CD1c-positive myeloid dendritic cell (primary cell): ENCODE measurements around the gene COL19A1.
"Not testable (repeated sequence)": the region's sequence is repeated elsewhere in the genome, so short reads cannot be mapped to it uniquely, and the experiment has no call there.

Source experiments
- DNase-seq: peaks from one replicate; pipeline ENCODE4 v3.0.0-alpha.2; 2016; ENCODE audit errors: extremely low spot score

The COL19A1 gene

DNA sequence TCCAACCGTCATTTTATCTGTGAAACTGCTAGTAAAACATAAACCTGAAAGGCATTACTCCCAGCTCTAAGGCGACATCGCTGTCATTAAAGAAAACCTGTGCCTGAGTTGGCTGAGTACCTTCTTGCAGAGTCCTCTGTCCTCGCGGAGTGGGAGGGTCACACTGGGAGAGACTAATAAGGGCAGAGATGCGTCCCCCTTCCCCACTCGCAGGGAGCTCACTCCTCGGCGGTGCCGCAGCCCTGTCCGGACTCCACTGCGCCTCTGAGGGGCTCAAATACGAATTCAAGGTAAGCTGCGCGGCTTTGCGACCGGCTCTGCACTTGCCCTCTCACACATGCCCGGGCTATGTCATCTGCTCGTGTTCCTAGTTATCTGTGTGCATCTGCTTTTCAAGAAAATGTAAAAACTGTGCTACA, at the start of gene COL19A1:
Gene COL19A1 (plus strand): TSS at position 206 of the 419 bp plus-strand sequence. CDS start 13,012 bp downstream, outside the sequence.
- no peak for DNase-seq

DNA sequence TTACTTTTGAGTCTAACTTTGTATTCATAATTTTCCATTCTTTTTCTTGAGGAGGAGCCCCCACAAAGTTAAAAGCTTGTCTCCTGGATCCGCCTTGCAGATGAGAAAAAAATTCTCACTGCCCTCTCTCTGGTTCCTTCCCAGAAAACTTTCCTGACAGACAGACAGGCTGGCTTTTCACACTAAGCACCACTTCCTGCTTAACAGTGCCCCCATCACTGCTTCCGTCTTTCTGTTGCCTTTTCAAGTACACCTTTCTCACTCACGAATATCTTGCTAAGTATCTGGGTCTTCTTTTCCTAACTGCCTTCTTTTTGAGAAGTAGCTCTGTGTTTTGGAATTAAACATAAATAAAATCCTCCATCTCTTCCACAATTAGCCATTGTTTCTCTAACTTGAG, 49.8 kb upstream of the COL19A1 start:
- peak; percentile 13 for DNase-seq

DNA sequence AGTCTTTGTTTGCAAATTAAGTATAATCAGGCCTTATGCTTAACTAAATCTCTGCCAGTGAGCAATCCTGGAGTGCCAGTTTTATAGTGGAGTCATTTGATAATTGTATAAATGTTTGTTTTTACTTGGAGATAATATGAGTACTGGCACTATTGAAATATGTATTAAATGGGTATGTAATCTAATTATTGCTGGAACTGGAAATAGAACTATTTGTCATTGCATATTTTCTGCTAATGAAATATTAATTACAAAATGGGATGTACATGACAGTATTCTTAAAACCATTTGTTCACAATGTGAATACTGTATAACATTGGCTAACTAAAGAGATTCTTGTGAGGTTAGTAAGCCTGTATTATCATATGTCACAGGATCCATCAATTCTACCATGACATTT, 49.0 kb upstream of the COL19A1 start:
- DNase-seq: no peak

DNA sequence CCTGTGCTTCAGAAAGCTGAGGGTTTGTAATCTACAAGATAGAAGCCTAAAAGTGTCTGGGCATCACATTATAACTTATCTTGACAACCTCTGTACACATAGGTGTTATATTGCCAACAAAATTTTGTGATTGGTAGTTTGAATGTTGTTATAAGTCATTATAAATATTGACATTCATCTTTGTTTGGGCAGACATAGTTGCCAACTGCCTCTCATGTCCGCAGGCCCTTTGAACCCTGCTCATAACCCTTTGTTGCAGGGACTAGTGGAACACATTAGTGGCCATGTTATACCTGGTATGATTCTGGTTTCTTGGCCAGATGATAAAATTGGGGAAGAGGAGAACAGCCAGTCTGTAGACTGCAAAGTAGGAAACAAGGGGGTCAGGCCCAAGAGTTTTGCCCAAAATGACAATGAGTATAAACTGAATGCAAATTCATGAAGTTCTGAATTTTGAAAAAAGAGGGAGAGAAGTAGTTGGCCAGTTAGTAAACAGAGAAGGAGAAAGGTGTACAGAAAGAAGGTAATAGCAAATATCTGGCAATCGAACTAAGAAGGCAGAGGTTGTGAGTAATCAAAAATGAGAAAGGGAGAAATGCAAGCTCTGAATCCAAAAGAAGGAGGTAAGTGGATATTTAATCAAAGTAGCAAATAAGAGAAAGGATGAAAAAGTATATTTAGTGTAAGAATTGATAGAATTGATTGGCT, 48.0 kb upstream of the COL19A1 start:
- DNase-seq: no peak

DNA sequence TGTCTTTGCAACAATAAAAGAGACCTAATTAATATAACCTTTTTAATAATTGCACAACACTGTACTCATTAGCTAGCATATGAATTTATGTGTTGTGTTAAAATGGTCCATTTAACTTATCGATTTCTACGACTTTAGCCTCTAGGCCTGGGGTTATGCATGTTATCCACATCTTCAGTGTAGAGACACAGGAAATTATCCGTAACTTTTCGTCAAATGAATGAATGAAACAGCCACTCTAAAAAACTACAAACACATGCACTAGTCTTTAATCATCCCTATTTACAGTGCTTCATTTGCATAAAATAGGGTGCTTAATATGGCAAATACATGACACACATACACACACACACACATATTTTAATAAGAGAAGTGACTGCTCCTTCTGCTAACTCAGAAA, 47.2 kb upstream of the COL19A1 start:
- DNase-seq: no peak

DNA sequence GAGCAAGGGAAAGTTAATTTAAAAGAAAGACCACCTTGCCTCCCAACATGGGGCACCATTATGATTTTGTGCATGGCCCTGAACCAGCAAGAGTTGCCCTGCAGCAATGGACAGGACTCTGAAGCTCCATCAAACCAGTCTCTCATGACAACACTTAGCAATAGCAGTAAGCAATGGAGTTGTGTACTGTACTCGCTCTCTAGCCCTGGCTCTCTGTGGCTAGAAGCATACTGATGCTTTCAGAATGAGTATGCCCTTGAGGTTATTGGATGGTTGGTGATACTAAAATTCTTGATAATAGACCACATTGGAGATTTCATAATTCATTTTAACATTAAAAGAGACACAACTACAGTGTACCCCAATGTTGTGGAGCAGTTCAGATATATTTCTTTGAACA, 46.3 kb upstream of the COL19A1 start:
- DNase-seq: no peak

DNA sequence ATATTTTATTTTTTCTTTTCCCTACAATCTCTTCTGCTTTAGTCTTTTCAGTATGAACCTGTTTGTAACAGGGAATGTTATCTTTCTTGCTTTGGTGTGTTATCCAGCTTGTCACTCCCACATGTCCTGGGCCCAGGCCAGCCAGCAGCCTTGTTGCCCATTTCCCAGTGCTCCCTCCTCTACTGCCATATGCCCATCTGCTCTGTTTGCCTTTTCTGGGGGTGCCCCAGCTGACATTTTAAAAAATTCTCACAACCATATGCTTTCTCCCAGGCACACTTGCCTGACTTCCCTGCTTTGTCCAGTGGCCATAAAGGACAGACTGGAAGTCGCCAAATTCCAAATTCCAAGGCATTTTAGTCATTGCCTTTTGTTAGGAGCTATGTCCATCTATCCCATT, 45.9 kb upstream of the COL19A1 start:
- no peak for DNase-seq

DNA sequence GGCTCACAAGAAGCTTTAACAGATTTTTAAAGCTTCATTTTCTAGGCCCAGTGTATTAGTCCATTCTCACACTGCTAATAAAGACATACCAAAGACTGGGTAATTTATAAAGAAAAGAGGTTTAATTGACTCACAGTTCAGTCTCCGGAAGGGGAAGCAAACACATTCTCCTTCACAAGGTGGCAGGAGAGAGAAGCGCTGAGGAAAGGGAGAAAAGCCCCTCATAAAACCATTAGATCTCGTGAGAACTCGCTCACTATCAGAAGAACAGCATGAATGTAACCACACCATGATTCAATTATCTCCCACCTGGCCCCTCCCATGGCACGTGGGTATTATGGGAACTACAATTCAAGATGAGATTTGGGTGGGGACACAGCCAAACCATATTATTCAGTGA, 42.0 kb upstream of the COL19A1 start:
- not testable (repeated sequence) for DNase-seq

DNA sequence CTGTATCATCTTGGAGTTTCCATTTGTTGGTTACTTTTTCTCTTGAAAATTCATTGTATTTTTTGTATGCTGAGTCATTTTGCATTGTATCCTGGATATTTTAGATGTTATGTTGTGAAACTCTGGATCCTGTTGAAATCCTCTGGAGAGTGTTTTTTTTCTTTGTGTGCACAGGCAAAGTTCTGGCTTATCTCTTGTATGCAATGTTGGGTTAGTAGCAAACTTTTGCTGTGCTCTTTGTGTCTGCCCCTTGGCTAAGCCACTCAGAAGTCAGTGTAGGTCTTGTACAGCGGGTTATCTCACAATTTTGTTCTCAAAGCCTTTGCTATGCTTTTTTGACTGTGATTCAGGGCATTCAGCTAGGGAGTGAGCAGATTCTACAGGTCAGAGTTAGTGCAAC, 40.5 kb upstream of the COL19A1 start:
- DNase-seq: no peak

DNA sequence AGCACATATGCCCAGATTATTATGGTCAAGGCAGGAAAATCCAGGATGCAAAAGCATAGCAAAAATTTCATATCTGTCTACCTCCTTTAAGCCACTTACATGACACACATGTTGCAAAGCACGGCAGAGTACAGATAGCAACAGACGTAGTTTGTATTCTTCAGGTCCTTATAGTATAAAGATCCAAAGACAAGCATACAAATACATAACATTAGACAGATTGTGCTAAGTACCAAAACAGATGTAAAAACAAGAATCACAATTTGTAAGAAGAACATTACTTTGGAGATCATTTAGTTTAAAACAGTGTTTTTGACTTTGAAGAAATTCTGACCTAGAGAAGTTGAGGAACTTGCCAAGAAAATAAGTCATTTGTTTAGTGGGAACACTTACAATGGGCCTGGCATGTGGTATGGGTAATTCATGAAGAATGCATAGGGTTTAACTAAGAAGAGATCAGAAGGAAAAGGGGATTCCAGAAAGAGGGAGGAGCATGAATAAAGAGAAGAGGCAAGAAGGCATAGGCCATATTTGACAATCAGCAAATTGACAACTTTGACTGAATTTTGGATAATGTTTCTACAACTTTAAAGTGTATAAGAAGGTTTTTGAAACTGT, 39.0 kb upstream of the COL19A1 start:
- DNase-seq: no peak

DNA sequence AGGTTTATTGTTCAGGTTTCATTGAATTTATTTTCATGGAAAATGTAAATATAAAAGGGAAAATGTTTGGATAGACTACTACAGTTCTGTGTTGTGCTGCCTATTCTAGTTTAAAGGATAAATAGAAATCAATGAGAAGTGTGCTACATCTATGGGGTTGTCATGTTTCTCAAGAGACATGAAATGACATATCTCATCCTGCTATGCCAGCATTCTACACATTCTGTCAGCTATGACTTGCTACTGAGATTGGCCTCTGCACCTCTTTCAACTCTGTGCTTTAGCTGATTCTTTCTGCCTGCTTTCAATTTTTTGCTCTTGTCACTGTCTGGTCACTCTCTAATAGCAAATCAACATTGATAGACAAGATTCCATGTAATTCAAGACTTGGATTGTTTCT, 33.8 kb upstream of the COL19A1 start:
- no peak for DNase-seq

DNA sequence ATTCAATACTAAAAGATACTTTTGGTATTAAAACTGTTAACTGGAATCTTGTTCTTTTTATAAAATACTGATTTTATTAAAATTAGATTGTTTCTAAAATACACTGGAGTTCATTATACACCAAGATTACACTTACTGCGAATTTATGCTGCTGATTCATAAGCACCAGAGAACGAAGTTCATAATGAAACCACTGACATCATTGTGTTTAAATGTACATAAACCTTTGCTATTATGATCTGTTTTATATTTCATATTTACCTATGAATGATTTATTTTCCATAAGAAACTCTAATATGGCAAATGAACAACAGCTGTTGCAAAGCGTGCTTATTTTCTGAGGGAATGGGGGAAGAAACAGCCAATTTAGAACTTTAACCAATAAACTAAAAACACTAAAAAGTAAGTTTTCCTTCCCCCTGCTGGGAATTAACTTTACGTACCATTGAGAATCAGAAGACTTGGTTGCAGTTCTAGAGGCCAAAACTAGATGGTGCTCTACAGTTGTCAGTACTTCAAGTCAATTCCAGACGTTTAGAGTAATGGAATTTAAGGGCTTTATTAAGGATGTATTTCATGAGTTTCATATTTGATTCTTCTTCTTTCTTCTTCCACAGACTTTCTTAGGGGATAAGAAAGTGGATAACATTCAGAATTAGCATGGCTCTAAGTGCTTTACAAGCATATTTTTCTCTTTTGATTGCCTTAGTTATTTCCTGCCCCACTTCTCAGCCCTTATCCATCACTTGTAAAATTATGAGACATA, 30.8 kb upstream of the COL19A1 start:
- peak; percentile 63 for DNase-seq

DNA sequence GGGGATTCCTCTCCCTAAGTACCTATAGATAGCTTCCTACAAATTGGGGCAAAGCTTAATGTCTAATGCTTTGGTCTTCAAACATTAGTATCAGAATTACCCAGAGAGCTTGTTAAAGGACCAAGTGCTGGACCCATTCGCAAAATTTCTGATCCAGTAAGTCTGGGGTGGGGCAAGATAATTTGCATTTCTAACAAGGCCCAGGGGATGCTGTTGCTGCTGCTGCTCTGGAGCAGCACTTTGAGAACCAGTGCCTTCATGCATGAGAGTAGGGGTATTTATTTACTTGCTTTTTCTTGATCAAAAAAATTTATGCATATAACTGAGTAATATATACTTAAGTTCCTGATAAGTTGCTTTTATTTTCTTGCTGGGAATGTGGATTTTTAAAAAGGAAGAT, 24.5 kb upstream of the COL19A1 start:
- no peak for DNase-seq

DNA sequence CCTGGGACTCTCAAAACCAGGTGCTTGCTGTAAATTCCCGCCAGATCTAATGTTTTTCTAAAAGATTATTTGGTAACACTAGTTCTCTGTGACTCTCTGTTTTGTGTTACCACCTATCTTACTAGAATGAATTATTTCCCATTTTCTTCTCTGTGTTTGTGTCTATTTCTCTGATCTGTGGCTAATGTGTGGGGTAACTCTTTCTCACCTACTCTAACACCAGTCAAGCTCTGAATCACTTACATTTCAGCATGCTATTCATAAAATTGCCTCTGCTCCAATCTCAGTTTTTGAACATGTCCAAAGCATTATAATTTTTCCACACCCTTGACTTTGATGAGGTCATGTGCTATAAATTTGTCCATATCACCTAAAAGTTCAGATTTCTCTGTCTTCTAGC, 23.2 kb upstream of the COL19A1 start:
- DNase-seq: no peak

DNA sequence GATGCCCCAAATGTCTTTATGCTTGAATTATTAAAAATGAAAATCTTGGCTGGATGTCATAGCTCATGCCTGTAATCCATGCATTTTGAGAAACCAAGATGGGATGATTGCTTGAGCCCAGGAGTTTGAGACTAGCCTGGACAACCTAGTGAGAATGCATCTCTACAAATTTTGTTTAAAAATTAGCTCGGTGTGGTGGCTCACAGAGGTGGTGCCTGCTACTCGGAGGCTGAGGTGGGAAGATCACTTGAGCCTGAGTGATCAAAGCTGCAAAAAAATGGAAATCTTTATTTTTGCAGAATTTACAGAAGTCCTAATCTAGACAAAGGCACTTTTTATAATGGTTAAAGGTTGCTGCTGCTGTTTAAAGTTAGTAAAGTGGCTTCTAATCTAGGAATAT, 20.0 kb upstream of the COL19A1 start:
- no peak for DNase-seq

DNA sequence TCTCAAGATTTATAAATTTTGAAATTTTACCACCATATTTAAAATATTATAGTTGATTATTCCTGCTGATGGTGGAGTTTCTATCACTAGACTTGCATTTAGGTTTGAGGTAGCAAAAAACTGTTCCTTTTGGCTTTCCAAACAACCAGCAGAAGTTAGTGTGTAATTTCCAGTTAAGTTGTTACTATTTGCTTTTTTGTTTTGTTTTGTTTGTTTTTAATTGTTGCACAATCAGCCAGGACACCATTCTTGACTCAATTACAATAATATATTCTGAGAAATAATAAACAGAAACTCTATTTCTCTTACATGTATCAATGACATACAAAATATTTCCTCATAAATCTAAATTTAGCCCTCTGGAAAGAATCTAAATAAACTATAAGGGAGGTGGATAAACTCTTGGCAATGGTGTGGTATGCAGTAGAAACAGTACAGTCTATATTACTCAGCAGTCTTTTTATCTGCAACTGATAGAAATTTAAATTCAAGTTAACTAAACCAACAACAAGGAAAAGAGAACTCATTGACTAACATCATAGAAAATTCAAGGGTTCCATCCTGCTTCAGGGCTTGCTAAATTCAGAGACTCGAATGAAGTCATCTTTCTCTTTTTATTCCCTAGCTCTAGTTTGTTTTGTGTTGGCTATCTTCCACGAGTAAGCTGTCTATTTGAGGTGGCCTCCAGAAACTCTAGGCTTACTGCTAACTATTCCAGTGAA, 19.4 kb upstream of the COL19A1 start:
- DNase-seq: no peak

DNA sequence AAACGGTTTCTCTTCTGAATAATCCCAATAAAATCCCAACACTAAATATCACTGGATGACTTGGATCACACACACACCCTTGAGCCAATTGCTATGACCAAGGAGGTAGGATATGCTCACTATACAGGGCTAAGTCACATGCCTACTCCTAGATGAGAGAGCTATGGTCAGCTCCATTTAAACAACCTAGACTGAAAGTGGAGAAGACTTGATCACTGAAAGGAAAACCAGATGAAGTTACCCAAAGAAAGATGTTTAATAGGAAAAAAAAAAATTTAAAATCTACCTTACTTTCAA, 18.9 kb upstream of the COL19A1 start:
- no peak for DNase-seq

DNA sequence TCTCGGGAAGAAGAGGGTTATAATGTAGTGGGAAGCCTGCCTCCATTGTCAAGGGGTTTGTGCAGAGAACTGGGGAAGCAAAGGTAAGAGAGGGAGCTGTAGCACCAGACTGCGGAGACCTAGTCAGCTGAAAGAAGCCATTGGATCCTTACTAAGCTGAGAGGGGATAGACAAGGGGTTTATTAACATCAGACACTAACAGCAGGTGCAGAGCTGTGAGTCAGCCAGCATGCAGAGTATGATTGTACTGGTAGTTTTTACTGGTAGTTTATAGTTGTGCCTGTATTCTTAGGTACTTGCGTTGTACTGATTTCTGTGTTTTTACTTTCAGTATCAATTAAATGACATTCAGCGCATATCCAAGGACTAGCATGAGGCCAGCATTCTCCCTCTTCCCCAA, 17.8 kb upstream of the COL19A1 start:
- no peak for DNase-seq

DNA sequence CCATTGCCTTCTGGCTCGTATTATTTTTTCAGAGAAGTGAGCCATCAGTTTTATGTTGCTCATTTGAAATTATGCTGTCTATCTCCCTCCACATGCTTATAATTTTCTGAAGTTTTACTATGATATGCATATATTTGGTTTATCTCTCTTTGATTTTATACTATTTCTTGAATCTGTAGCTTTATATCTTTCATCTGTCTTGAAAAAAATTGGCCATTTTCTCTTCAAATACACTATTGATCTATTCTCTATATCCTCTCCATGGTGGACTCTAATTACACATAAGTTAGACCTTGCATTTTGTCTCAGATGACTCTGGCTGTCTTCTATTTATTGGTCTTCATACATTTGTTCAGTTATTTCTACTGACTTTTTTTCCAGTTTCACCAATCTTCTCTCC, 13.7 kb upstream of the COL19A1 start:
- no peak for DNase-seq

DNA sequence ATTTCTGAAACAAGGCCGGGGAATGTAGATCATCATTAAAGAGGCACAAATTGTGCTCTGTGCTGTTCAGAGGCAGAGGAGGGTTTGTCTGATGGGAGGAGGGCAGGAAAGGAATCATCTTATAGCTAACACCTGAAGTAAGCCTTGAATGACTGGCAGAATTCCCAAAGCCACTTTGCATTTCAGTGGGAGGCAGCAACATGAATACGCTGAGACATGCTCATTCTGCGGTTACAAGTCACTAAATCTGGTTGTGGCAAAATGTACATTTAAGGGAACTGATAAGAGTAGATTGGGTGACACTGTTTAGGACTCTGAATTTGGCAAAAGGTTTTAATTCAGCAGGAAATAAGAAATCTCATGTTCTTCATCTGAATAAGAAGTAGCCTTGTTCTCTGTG, 4.4 kb upstream of the COL19A1 start:
- no peak for DNase-seq

DNA sequence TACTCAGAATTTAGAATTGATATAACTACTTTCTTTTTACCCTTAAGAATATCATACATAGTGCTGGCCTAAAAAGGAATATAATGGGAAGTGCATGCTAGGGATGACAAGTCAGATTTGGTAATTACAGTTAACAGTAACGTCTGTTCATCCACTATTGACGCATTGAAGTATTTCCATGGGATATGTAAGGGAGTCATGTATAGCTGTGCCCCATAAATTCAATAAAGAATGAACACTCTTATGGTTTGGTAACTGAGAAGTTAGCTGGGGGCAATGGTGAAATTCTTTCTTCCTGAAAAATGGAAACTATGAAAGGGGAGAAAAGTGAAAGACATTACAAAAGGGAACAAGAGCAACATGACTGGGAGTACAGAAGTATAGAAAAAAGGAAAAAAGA, 2.6 kb upstream of the COL19A1 start:
- no peak for DNase-seq

DNA sequence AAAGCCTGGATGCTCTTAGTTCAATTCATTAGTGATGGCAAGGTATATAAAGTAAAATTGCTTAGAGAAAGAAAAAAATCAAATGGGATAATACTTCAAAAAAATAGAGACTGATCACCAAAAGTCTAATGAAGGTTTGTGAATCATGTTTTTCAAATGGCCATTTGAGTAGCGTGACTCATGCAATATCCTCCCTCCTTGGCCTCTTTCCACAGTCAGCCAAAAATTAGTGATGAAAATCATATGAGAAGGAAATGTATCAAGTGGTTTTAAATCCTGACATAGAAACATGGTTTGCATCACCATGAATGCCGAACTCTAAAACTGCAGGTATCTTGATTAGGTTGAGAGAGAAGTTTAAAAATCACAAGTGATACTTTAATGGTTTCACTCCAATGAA, 1.2 kb upstream of the COL19A1 start:
- DNase-seq: no peak
